ENCODE measurements around the gene RUFY1. TPM values are rescaled to one million over a fixed set of nuclear protein-coding genes. Genes with fewer than 3 reads are reported as not detected.

Gene RUFY1
- total RNA-seq, 1 experiment from 2014 or later: 34.0 TPM

- POLR2A ChIA-PET: no interaction called here
- DNase-seq (ENCODE audit: low spot score) (no peak), ATAC-seq (no peak)
- Mint-ChIP-seq H3K9me3 (no peaks in the 10 kb centered on the region), H3K27ac (peak overlapping the region; percentile 81; the same call in 1 of the 2 replicates), H3K4me1 (no peaks in the 10 kb centered on the region), H3K36me3 (peaks cover 41% of the 10 kb centered on the region), H3K4me3 (no peak overlapping the region), H3K27me3 (ENCODE audit: low read depth) (no peaks in the 10 kb centered on the region)
- TF ChIP-seq ZSCAN18 (CRISPR knock-in tag; IDR thresholded peaks at IDR 0.05) (no peak), AR (CRISPR knock-in tag; IDR thresholded peaks at IDR 0.05) (no peak), ATF2 (CRISPR knock-in tag; IDR thresholded peaks at IDR 0.05; ENCODE audit: borderline replicate concordance, low read depth) (no peak), TP53 (CRISPR knock-in tag; IDR thresholded peaks at IDR 0.05) (no peak), TEAD4 (CRISPR knock-in tag; IDR thresholded peaks at IDR 0.05) (no peak), NFE2L1 (CRISPR knock-in tag; IDR thresholded peaks at IDR 0.05) (no peak), MYBL2 (CRISPR knock-in tag; IDR thresholded peaks at IDR 0.05) (no peak)
- CTCF ChIA-PET: interaction anchor here (2.9 kb wide), 1 partner anchor 63 kb away, joined by 11 read pairs; no protein-coding TSS in a partner anchor
Measured at GRCh38 chr5:179605026-179605833, 54.9 kb downstream of the RUFY1 start.

DNA sequence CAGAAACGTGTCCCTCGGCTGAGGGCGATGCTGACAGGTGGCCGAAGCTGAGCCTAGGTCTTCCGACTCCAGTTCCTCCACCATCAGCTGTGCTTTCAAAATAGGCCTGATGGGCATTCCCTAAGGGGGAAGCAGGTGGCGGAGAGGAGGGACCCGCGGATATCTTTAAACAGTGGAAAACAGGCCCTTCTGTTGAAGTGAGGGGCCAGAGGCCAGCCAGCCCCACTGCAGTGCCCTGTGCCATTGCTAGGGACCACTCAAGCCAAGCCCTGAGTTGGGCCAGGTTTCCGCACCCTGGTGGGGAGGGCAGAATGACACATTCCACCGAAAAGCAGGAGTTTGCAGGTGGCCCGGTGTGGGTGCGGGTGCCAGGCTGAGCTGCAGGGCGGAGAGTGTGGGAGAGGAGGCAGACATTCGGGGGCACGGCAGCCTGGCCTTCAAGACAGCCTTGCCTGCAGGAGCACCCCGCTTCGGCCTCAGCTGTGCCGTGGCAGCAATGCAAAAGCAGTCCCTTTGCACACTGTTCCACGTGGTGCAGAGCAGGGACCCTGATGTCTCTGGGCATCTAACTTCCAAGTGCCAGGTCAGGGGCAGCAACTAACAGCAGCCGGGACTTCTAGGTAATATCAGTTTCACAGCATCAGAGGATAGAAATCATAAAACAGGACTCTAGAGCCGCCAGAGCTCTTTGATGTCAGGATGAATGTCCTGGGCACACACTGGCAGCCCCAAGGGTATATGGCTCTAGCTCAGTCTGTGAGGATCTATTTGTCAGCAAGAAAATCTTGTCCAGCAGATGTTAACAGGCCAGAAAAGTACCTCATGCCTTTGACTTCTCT lies 55.9 kb downstream of the RUFY1 start:
- H3K27ac Mint-ChIP-seq: no peak overlapping the region
- ChIA-PET CTCF (interaction anchor here (1.7 to 2.9 kb wide), 2 partner anchors 17 to 62 kb away, joined by 5 to 11 read pairs; partner anchors contain the start of gene HNRNPH1), POLR2A (interaction anchor here (0.6 to 1.5 kb wide), 3 partner anchors 17 to 1254 kb away, joined by 4 to 5 read pairs (median 4); partner anchors contain the start of gene HNRNPH1)
- ATAC-seq (no peak), DNase-seq (ENCODE audit: low spot score) (no peak)
- no peaks in the 10 kb centered on the region for H3K4me1 Mint-ChIP-seq
- TF ChIP-seq SOX15 (CRISPR knock-in tag; IDR thresholded peaks at IDR 0.05): no peak
- H3K36me3 Mint-ChIP-seq: peaks cover 46% of the 10 kb centered on the region
- H3K27me3 Mint-ChIP-seq (ENCODE audit: low read depth): no peaks in the 10 kb centered on the region
- no peak overlapping the region for H3K4me3 Mint-ChIP-seq
- no peaks in the 10 kb centered on the region for H3K9me3 Mint-ChIP-seq

GRCh38 chr5:179606910-179607159 lies 56.5 kb downstream of the RUFY1 start:
- Mint-ChIP-seq H3K36me3 (peaks cover 48% of the 10 kb centered on the region), H3K27ac (peak overlapping the region; percentile 76), H3K4me1 (peaks cover 3% of the 10 kb centered on the region; the same call in 1 of the 2 replicates), H3K9me3 (no peaks in the 10 kb centered on the region), H3K27me3 (ENCODE audit: low read depth) (no peaks in the 10 kb centered on the region), H3K4me3 (no peak overlapping the region)
- POLR2A ChIA-PET: interaction anchor here (0.6 to 1.5 kb wide), 4 partner anchors 16 to 1254 kb away, joined by 4 to 6 read pairs (median 4); partner anchors contain the start of gene HNRNPH1
- DNase-seq (ENCODE audit: low spot score): no peak
- no peak for ATAC-seq
- no peak for TF ChIP-seq AFF4 (CRISPR knock-in tag; IDR thresholded peaks at IDR 0.05; ENCODE audit: borderline replicate concordance)
- CTCF ChIA-PET: interaction anchor here (1.7 to 2.9 kb wide), 2 partner anchors 17 to 62 kb away, joined by 5 to 11 read pairs; partner anchors contain the start of gene HNRNPH1
